Fibroblast of lung (primary cell): ENCODE data around the gene ITPKB.

ENCODE experiments used
- EZH2 ChIP-seq: IDR thresholded peaks from 2 replicates; pipeline ENCODE4 v1.5.1; 2012; ENCODE audit warnings: low read length, control low read depth, mild to moderate bottlenecking; ENCODE audit errors: missing control alignments
- TF ChIP-seq, protein P1 (sequence below), 2 donors: IDR thresholded peaks in 1 of 2; conservative IDR thresholded peaks in 1 of 2; 1 replicate in 1 of 2; 2 replicates in 1 of 2; pipeline ENCODE4 v1.5.1; 2011 to 2012; ENCODE audit warnings: low read length in 2 of 2, control low read depth in 1 of 2, inconsistent platforms in 1 of 2, low read depth in 1 of 2, mild to moderate bottlenecking in 1 of 2

DNA sequence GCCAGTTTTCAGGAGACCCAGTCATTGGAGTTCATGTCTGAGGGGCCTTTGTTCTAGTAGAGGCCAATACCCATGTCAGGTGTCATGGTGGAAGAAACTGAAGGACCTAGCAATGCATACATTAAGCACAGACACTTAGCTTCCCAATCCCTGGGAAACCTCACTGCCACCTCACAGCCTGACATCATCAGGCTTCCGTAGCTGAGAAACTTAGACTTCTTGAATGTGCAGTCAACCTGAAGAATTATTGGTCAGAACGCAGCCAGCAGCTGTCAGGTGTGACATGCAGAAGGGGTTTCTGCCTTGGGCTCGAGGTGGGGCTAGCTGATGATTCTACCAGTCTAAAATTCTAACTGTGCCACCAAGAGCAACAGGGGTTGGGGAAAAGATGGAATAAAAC is 1.9 kb upstream of the ITPKB start:
- TF ChIP-seq, protein P1, sequence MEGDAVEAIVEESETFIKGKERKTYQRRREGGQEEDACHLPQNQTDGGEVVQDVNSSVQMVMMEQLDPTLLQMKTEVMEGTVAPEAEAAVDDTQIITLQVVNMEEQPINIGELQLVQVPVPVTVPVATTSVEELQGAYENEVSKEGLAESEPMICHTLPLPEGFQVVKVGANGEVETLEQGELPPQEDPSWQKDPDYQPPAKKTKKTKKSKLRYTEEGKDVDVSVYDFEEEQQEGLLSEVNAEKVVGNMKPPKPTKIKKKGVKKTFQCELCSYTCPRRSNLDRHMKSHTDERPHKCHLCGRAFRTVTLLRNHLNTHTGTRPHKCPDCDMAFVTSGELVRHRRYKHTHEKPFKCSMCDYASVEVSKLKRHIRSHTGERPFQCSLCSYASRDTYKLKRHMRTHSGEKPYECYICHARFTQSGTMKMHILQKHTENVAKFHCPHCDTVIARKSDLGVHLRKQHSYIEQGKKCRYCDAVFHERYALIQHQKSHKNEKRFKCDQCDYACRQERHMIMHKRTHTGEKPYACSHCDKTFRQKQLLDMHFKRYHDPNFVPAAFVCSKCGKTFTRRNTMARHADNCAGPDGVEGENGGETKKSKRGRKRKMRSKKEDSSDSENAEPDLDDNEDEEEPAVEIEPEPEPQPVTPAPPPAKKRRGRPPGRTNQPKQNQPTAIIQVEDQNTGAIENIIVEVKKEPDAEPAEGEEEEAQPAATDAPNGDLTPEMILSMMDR (conservative IDR thresholded peaks at IDR 0.05 in 1 of 2, IDR thresholded peaks at IDR 0.05 in 1 of 2; ENCODE audit: low read depth in 1 of 2, low read length in 2 of 2): no peak
- no peak for TF ChIP-seq EZH2
